ENCODE measurements around the gene PRSS27.

GRCh38 chr16:2710021-2710710, 9.9 kb downstream of the PRSS27 start:
- TF ChIP-seq, protein P1, sequence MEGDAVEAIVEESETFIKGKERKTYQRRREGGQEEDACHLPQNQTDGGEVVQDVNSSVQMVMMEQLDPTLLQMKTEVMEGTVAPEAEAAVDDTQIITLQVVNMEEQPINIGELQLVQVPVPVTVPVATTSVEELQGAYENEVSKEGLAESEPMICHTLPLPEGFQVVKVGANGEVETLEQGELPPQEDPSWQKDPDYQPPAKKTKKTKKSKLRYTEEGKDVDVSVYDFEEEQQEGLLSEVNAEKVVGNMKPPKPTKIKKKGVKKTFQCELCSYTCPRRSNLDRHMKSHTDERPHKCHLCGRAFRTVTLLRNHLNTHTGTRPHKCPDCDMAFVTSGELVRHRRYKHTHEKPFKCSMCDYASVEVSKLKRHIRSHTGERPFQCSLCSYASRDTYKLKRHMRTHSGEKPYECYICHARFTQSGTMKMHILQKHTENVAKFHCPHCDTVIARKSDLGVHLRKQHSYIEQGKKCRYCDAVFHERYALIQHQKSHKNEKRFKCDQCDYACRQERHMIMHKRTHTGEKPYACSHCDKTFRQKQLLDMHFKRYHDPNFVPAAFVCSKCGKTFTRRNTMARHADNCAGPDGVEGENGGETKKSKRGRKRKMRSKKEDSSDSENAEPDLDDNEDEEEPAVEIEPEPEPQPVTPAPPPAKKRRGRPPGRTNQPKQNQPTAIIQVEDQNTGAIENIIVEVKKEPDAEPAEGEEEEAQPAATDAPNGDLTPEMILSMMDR (IDR thresholded peaks at IDR 0.05), result no peak
- TF ChIP-seq POLR2A (IDR thresholded peaks at IDR 0.05), result no peak

Data from Peyer's patch (tissue), 4 donors.